Stimulated activated CD4-positive, alpha-beta T cell treated with anti-CD3 and anti-CD28 coated beads, Interleukin-12 subunit alpha, Interleukin-12 subunit beta, amount 100 ng/mL, for 24 hours (primary cell): ENCODE measurements around the gene PLEKHN1.

ENCODE experiments used
- DNase-seq, 2 experiments: peaks; one replicate each; pipeline ENCODE4 v3.0.0-alpha.2; 2020; ENCODE audit warnings: low read depth in 2 of 2

PLEKHN1 gene, protein sequence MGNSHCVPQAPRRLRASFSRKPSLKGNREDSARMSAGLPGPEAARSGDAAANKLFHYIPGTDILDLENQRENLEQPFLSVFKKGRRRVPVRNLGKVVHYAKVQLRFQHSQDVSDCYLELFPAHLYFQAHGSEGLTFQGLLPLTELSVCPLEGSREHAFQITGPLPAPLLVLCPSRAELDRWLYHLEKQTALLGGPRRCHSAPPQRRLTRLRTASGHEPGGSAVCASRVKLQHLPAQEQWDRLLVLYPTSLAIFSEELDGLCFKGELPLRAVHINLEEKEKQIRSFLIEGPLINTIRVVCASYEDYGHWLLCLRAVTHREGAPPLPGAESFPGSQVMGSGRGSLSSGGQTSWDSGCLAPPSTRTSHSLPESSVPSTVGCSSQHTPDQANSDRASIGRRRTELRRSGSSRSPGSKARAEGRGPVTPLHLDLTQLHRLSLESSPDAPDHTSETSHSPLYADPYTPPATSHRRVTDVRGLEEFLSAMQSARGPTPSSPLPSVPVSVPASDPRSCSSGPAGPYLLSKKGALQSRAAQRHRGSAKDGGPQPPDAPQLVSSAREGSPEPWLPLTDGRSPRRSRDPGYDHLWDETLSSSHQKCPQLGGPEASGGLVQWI

DNA sequence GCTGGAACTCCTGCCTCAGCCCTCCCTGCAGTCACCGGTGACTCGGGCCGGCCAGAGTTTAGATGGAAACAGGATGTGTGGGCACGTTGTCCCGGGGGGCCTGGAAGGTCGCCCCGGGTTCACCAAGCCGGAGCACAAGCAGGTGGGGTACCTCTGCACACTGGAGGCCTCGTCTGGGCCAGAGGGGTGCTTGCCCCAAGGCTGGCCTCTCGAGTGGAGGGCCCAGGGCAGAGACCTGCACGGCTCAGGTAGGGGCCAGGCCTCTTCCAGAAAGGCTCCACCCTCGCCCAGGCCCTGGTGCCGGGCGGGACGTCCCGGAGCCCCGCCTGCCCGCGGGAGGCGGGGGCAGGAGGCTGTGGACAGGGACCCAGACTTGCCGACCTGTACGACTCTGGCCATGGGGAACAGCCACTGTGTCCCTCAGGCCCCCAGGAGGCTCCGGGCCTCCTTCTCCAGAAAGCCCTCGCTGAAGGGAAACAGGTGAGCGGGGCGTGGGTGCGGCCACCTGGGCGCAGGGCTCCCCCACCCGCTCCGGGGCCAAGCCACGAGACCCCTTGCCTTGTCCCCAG is at the start of gene PLEKHN1:
PLEKHN1 (plus strand) TSS at position 348 of the 569 bp plus-strand sequence; CDS start at position 398, 50 bp downstream.
- no peak for DNase-seq

DNA sequence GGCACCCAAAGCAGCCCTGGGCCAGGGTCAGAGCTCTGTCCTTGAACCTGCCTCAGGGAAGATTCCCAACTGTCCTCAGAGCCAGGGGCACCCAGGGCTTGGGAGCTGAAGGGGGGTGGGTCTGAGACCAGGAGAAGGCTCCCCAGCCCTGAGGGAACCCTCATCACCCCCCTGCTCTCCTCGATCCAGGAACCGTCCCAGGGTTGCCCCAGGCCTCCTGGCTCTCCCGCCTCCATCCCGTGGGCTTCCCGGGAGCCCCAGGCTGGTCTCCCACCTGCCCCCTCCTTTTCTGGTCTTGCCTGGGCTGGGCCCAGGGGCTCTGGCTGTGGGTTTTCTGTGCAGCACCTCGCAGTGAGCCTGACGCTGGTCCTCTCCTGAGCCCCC is 49.2 kb upstream of the PLEKHN1 start:
- no peak for DNase-seq

DNA sequence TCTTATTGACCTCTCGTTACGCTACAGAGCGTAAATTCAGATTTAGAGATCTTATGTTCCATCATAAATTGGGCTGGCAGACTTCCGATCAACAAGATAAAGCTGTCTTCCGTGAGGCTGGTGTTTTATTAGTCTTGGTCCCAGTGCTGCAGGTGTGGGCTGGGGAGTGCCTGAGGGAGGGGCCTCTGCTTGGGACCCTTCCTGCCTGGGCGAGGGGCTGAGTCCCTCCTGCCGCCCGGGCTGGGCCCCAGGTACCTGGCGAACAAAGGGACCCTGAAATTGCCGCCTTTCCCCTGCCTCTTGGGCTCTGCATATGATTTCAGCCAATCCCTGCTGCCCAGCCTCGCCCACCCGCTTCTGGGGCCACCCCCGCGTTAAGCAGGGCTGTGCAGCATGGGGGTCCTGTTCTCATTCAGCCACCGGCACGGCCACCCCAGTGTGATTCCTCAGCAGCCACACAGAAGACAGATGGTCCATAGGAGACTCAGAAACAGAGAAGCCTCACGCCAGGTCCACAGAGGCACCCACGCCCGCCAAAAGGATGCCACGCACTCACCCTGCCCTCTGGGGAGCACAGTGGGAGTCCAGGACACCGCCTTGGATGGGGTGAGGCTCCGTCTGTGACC is 48.7 kb upstream of the PLEKHN1 start:
- no peak for DNase-seq

DNA sequence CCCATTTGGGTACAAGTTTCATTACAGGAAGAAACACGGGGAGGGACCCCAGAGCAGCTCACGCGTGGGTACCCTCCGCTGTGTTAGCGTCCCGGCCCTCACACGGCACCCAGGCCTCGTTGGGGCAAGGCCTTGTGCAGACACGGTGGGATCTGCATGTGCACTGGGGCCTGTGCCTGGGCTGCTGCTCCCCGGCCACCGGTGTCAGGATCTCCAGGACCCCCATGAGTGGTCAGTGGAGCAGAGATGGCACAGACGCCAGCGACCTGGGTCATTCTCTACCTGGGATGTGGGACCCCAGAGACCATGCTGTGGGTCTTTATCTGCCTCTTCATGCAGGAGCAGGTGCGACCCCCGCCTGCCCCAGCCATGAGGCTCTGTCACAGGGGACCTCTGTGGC is 47.9 kb upstream of the PLEKHN1 start:
- DNase-seq = no peak

DNA sequence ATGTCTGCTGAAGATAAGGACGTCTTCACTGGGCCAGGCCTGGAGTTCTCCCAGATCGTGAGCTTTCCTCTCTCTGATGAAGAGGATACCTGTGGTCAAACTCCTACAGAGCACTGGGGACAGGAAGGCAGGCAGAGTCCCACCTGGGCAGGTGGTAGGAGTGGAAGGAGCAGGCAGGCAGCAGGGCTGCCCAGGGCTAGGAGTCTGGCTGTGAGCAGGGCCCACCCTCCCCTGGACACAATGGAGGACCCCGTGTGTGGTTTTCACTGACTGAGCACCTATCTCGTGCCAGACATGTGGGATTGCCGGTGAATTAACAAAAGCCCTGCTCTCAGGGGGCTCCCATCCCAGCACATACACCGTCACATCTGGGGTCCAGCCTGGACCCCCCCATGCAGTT is 47.4 kb upstream of the PLEKHN1 start:
- no peak for DNase-seq

DNA sequence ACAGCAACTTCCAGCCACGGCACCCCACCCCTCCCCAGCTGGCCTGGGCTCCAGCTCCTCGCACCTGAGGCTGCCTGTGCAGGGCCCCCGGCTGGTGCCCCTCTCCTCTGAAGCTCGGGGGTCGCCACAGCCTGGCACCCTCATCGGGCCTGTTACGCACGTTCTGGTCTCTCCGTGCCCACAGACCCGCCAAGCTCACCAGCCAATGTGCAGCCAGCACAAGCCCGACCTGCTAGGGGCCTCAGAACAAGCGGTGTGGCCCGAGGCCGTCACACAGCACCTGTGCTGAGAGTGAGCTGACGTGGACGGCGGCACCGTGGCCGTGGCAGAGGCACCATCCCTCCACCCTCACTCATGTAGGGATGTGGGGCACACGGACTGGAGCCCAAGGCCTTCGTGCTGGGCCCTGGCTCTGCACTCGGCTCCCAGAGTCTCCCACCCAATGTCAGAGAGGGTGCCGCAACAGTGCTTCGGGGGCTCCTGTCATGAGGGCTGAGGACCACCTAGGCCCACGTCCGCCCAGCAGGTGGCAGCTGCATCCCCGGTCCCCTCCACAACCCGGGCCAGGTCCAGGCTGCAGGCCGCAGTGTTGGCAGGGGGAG is 46.9 kb upstream of the PLEKHN1 start:
- no peak for DNase-seq

DNA sequence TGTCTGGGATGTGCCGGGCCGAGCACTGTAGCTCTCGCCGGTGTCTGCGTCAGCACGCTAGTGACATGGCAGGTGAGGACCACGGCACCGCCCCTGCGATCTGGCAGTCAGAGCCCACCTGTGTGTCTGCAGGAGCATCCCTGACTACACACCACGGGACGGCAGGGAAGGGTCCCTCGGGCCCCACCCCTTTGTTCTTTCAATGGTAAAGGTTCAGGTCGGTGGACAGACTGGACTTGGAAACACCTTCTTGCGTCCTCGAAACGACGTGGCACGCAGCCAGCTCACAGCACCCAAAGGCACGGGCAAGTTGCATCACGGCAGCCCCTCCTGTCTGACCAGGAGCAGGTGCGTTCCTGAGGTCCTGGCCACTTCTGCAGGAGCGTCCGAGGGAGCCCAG is 46.3 kb upstream of the PLEKHN1 start:
- no peak for DNase-seq

DNA sequence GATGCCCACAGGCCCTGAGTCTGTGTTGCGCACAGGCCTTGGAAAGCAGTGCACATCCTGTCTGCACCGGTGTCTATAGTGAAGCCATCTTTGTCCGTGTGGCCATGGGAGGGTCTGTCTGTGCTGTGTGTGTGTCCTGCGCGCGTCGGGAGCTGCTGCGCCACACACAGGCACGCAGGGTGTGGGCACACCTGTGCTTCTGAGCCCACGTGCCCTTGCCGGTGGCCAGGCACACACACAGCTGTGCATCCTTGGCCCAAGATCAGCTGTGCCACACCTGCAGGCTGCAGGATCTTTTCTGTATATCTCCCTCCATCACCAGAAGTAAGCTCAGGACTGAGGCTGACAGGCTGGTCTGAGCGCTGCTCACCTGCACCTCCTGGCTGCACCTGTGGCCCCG is 45.8 kb upstream of the PLEKHN1 start:
- no peak for DNase-seq

DNA sequence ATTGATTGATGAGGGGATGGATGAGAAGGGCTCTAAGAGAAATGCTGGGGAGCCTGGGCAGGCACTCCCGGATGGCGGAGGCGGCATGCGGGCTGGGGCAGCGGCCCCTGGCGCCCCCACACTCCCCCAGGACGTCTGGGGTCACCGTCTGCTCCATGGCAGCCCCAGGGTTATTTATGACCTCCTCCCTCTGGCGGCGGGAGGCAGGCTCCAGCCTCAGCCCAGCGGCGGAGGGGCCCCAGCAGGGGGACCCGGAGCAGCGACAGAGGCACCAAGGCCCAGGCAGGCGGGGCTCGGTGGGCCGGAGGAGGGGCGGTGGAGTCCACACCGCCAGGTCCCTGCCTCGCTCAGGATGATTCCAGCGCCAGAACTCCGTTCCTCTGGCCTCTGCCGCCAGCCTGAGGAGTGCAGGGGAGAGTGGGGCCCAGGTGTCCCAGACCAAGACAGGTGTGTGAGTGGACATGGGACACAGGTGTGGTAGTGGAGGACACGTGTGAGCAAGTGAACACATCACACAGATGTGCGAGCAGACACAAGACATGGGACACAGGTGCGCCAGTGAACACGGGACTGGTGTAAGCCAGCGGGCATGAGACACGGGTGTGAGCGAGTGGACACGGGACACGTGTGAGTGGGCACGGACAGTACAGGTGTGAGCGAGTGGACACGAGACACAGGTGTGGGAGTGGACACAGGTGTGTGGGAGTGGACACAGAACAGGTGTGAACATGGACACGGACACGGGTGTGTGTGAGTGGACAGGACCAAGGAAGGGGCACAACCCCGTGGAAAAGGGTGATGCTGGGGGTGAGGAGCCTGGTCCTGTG is 45.1 kb upstream of the PLEKHN1 start:
- DNase-seq = no peak

DNA sequence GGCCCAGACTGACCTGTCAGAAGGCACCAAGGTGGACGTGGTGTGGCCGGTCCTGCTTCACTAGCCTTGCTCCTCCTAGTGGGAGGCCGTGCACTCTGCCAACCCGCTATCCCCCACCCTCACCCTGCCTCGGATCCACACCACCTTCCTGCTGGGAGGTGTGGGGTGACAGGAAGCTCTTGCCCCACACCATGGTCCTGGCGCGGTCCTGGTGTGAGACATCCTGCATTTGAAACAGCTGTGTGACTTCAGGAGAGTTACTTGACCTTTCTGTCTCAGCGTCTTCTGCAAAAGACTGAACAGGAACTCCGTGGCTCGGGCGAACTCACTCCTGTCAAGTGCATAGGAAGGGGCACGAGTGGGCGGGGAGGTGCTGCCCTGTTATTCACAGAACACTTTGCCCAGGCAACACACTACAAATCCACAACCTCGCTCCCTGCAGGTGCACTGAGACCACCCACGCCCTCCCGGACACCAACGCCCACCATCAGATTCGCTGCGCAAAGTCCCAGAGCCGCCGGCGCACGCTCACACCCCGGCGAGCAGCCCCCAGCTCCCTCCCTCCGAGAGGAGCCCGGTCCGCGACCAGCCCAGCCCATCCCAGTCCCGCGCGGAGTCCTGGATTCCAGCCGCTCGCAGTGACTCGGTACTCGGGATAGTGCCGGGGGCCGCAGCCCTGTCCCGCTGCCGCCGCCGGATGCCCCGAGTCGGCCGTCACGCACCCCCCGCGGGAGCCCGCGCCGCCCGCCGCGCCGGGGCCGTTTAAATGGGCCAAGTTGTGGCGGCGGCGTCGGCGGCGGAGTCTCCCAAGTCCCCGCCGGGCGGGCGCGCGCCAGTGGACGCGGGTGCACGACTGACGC is 42.9 kb upstream of the PLEKHN1 start, which contains the start of gene SAMD11:
SAMD11 (plus strand) TSS at position 793 of the 860 bp plus-strand sequence. CDS start 509 bp downstream, outside the sequence.
- peak in 1 of 2 experiments; percentile 47 for DNase-seq

DNA sequence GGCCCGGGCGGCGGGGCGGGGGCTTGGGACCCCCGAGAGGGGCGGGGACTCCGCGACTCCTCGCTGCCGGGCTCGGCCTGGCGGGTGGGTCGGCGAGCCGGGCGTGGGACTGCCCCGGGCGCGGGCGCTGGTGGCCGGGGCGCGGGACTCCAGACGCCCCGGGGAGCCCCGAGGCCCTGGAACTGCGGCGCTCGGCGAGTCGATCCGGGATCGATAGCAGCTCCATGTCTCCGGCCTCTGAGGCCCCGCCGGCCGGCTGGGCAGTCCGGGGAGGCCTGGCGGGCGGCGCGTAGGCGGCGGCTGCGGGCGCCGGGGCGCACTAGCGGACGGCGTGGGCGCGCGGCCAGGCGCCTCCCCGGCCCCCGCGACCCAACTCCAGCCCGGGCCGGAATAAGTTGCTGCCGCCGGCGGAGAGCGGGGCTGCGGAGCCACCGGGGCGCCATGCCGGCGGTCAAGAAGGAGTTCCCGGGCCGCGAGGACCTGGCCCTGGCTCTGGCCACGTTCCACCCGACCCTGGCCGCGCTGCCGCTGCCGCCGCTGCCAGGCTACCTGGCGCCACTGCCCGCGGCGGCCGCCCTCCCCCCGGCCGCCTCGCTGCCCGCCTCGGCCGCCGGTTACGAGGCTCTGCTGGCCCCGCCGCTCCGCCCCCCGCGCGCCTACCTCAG is 42.2 kb upstream of the PLEKHN1 start:
- no peak for DNase-seq

DNA sequence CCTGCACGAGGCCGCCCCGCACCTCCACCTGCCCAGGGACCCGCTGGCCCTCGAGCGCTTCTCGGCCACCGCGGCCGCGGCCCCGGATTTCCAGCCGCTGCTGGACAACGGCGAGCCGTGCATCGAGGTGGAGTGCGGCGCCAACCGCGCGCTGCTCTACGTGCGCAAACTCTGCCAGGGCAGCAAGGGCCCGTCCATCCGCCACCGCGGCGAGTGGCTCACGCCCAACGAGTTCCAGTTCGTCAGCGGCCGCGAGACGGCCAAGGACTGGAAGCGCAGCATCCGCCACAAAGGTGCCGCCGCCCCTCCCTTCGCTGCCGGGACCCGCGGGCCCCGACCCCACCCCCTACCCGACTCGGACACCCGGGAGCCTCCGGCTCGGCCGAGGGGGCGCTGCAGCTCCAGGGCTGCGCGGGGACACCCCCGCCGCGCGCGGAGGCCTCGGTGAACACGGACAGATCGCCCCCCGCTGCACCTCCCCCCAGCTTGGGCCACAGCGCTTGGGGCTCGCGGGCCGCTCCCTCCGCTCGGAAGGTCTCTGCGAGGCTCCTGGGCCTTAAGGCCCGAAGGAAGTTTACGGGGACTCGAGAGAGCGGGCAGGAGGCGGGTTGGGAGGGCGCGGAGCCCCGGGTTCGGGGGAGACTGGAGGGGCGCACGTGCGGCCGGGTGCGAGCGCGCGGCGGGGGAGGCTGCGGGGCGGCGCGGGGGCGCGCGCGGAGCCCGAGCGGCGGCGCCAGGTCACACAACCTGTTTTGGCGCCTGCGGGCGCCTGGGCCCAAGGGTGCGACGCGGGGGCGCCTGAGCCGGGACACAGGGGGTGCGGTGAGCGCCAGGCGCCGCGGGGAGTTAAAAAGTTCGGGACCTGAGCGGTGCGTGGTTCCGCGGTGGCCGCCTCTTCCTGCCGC is 41.4 kb upstream of the PLEKHN1 start:
- no peak for DNase-seq

DNA sequence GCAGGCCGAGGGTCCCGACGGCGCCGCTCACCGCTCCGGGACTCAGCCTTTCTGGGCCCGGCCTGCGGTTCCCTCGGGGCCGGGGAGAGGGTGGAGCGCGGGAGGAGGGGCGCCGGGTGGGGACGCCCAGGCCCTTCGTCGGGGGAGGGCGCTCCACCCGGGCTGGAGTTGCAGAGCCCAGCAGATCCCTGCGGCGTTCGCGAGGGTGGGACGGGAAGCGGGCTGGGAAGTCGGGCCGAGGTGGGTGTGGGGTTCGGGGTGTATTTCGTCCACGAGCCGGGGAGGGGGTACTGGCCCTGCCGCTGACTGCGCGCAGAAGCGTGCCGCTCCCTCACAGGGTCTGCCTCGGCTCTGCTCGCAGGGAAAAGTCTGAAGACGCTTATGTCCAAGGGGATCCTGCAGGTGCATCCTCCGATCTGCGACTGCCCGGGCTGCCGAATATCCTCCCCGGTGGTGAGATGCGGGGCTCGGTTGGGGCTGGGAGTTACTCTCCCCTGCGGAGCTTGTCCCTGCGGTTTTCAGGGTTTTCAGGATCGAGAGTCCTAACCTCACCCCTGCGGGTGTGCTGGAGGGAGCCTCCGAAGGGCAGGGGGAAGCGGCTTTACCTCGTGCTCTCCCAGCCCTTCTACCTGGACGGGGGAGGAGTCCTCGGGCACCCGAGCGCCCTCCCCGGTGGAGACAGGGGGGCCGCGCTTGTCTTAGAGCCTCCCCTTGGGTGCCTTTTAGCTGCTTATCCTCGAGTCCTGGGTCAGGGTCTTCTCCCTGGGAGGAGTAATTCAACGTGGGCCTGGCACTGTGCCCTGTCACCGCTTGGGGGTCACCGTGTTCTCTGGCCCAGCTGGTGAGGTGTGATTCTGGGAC is 40.5 kb upstream of the PLEKHN1 start:
- no peak for DNase-seq

DNA sequence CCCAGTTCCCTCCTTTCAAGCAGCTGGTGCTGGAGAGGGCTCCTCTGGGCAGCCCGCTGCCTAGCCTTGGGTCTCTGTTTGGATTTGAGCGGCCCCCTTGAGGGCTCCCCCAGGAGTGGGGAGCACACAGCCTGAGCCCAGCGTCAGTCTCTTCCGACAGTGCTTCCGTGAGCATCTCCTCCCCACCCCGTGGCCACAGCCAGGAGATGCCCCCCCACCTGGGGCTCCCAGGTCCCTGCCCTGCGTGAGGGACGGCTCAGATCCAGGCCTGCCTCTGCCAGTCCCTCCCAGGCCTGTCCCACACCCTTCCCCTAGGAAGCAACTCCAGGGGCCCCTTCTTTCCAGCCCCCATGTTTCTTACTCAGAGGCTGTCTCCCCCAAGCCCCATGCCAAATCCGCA is 39.0 kb upstream of the PLEKHN1 start:
- DNase-seq = no peak

DNA sequence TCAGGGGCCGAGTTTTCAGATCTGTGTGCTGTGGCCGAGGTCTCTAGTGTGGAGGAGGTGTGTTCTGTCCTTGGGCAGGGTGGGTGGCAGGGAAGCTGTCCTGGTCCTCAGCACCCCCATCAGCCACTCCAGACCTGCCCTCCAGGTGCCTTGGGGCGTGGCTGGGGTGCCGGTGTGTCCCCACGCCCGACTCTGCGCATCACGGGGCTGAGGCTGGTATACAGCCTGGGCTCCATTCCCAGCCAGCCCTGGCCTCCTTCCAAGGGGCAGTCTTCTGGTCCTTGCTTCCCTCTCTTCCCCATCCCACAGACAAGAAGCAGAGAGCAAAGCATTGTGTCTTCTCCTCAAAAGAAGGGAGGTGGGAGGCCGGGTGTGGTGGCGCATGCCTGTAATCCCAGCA is 38.5 kb upstream of the PLEKHN1 start:
- DNase-seq = no peak

DNA sequence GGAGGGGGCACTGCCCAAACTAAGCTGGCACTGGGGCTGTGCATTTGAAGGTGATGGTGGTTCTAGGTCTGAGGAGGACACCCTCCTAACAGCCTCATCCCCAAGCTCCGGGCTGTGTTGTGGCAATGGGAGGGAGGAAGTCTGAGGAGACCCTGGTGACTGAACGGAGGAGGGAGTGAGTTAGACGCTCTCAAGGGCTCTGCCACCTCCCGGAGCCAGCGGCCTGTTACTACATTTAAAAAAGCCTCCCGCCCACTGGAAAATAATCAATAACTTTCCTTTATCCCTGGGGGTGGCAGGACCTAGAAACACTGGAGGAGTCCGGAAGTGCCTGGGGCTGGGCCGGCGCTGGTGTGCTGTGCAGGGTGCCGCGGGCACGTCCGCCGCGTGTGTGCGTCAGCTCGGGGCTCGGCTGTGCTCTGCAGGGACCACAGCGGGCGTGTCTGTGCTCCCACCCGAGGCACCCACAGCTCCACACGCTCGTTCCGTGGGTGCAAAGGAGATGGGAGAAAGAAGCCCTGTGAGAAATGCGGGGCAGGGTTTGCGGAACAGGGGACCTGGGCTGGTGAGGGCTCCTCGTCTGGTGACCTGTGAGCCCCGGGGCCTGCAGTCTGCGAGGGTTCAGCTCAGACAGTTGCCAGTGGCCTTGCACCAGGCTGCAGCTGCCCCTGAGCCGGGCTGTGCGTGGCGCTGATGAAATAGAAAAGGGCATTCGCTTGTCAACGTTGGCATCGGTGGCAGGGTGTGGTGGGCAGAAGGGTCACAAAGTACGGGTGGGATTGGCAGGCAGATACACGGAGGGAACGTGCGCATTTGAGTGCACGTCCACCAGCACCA is 37.2 kb upstream of the PLEKHN1 start:
- no peak for DNase-seq
